Osteoblast (primary cell): ENCODE results near the gene UNC5C. TPM values are rescaled to one million over a fixed set of nuclear protein-coding genes. Genes with fewer than 3 reads are reported as not detected.

Experiments used
- DNase-seq: peaks from one replicate; pipeline ENCODE4 v3.0.0; 2011; ENCODE audit warnings: low spot score, mixed read lengths; ENCODE audit not compliant: insufficient read length; ENCODE audit errors: missing footprints
- H2AFZ ChIP-seq: 2 replicates; pipeline ENCODE4 v1.6.0; 2011; ENCODE audit warnings: mild to moderate bottlenecking, low read length
- H3K27ac ChIP-seq: 2 replicates; pipeline ENCODE4 v1.5.1; 2011; ENCODE audit warnings: mild to moderate bottlenecking, low read depth, low read length, moderate library complexity
- H3K27me3 ChIP-seq: 2 replicates; pipeline ENCODE4 v1.6.0; 2012; ENCODE audit warnings: mild to moderate bottlenecking, control low read depth, inconsistent platforms, low read length, moderate library complexity; ENCODE audit not compliant: insufficient read depth
- H3K36me3 ChIP-seq: 2 replicates; pipeline ENCODE4 v1.5.1; 2011; ENCODE audit warnings: mild to moderate bottlenecking, low read length, control low read depth, moderate library complexity; ENCODE audit not compliant: insufficient read depth
- H3K4me1 ChIP-seq: 2 replicates; pipeline ENCODE4 v1.5.1; 2011; ENCODE audit warnings: mild to moderate bottlenecking, low read length, control low read depth, moderate library complexity; ENCODE audit not compliant: insufficient read depth
- H3K4me2 ChIP-seq: 2 replicates; pipeline ENCODE4 v1.6.0; 2011; ENCODE audit warnings: mild to moderate bottlenecking, low read length; ENCODE audit not compliant: insufficient read depth
- H3K4me3 ChIP-seq: fragments of 200-600 bp; sonication (generic); 3 replicates; pipeline ENCODE4 v1.5.1; 2012; ENCODE audit warnings: mild to moderate bottlenecking, low read length, inconsistent platforms; ENCODE audit not compliant: insufficient read depth
- H3K79me2 ChIP-seq: 2 replicates; pipeline ENCODE4 v1.6.0; 2012; ENCODE audit warnings: mild to moderate bottlenecking, low read length, control low read depth, inconsistent platforms; ENCODE audit not compliant: insufficient read depth
- H3K9me3 ChIP-seq: 2 replicates; pipeline ENCODE4 v1.5.1; 2011; ENCODE audit warnings: low read depth, low read length, control low read depth
- H4K20me1 ChIP-seq: 2 replicates; pipeline ENCODE4 v1.6.0; 2012; ENCODE audit warnings: mild to moderate bottlenecking, low read length, control low read depth; ENCODE audit not compliant: insufficient read depth
- CTCF ChIP-seq: IDR thresholded peaks from 2 replicates; pipeline ENCODE4 v1.5.1; 2011; ENCODE audit warnings: mild to moderate bottlenecking, low read depth, low read length, moderate library complexity; ENCODE audit errors: extremely low read depth
- total RNA-seq: library from RNA; depleted of rRNA; stranded (reverse); fragments of >200 nt; gene quantifications from 2 replicates; pipeline ENCODE4 v1.2.3, GENCODE V29; 2012

Gene UNC5C
- total RNA-seq, 1 donor = 9.0 TPM

GRCh38 chr4:95398217-95398616, 150.6 kb downstream of the UNC5C start:
- Histone ChIP-seq H3K27ac (no peak overlapping the region), H3K36me3 (no peaks in the 10 kb centered on the region), H3K4me1 (no peaks in the 10 kb centered on the region), H3K79me2 (no peaks in the 10 kb centered on the region), H3K4me3 (no peak overlapping the region), H3K9me3 (no peaks in the 10 kb centered on the region), H3K4me2 (no peak overlapping the region), H4K20me1 (no peaks in the 10 kb centered on the region), H3K27me3 (no peaks in the 10 kb centered on the region), H2AFZ (no peak overlapping the region)
- TF ChIP-seq CTCF = no peak
- no peak for DNase-seq

GRCh38 chr4:95394752-95395306, 153.9 kb downstream of the UNC5C start:
- Histone ChIP-seq H3K27me3 (no peaks in the 10 kb centered on the region), H3K4me3 (no peak overlapping the region)

GRCh38 chr4:95393821-95394220, 155.0 kb downstream of the UNC5C start:
- Histone ChIP-seq H3K27me3 (no peaks in the 10 kb centered on the region), H3K4me1 (no peaks in the 10 kb centered on the region), H3K9me3 (no peaks in the 10 kb centered on the region), H3K79me2 (no peaks in the 10 kb centered on the region), H3K36me3 (no peaks in the 10 kb centered on the region), H2AFZ (no peak overlapping the region), H3K4me3 (no peak overlapping the region), H3K27ac (no peak overlapping the region), H4K20me1 (no peaks in the 10 kb centered on the region), H3K4me2 (no peak overlapping the region)
- DNase-seq = no peak
- no peak for TF ChIP-seq CTCF

More at GRCh38 chr4:95394752-95395306, 153.9 kb downstream of the UNC5C start:
- Histone ChIP-seq H3K79me2 (no peaks in the 10 kb centered on the region), H3K27ac (no peak overlapping the region), H3K36me3 (no peaks in the 10 kb centered on the region), H2AFZ (no peak overlapping the region), H3K4me1 (no peaks in the 10 kb centered on the region), H4K20me1 (no peaks in the 10 kb centered on the region), H3K4me2 (no peak overlapping the region), H3K9me3 (no peaks in the 10 kb centered on the region)
- DNase-seq = no peak
- no peak for TF ChIP-seq CTCF

- H3K27ac ChIP-seq = no peak overlapping the region
- H3K4me1 ChIP-seq = no peaks in the 10 kb centered on the region
- no peaks in the 10 kb centered on the region for H3K27me3 ChIP-seq
- no peaks in the 10 kb centered on the region for H3K9me3 ChIP-seq
- no peak overlapping the region for H3K4me2 ChIP-seq
- H2AFZ ChIP-seq = no peak overlapping the region
- H3K79me2 ChIP-seq = no peaks in the 10 kb centered on the region
- DNase-seq = no peak
- no peaks in the 10 kb centered on the region for H3K36me3 ChIP-seq
- TF ChIP-seq CTCF = no peak
- H3K4me3 ChIP-seq = no peak overlapping the region
- H4K20me1 ChIP-seq = no peaks in the 10 kb centered on the region
These were observed 159.9 kb downstream of the UNC5C start for GRCh38 chr4:95388911-95389310.
